Stomach smooth muscle (tissue), 2 donors: ENCODE results near the gene CYYR1.

ENCODE experiments used
- H3K27ac ChIP-seq: one replicate; pipeline ENCODE4 v1.7.0; 2013; ENCODE audit warnings: mild to moderate bottlenecking, low read length, inconsistent platforms
- H3K27me3 ChIP-seq, 2 donors: one replicate each; pipeline ENCODE4 v1.7.0; 2013; ENCODE audit warnings: low read length in 2 of 2; ENCODE audit not compliant: insufficient read depth in 2 of 2, control insufficient read depth in 1 of 2
- H3K36me3 ChIP-seq, 2 donors: one replicate each; pipeline ENCODE4 v1.7.0; 2013; ENCODE audit warnings: low read length in 2 of 2; ENCODE audit not compliant: control insufficient read depth in 2 of 2, insufficient read depth in 2 of 2
- H3K4me1 ChIP-seq: one replicate; pipeline ENCODE4 v1.7.0; 2013; ENCODE audit warnings: low read length; ENCODE audit not compliant: control insufficient read depth, insufficient read depth
- H3K4me3 ChIP-seq, 2 donors: one replicate each; pipeline ENCODE4 v1.7.0; 2013; ENCODE audit warnings: low read length in 2 of 2
- H3K9ac ChIP-seq, 2 donors: one replicate each; pipeline ENCODE4 v1.7.0; 2013; ENCODE audit warnings: low read length in 2 of 2, mild to moderate bottlenecking in 1 of 2
- H3K9me3 ChIP-seq, 2 donors: one replicate each; pipeline ENCODE4 v1.7.0; 2013; ENCODE audit warnings: low read length in 2 of 2; ENCODE audit not compliant: control insufficient read depth in 2 of 2
- donor health status: healthy.
- donor health status: Pancreatic carcinoma.

CYYR1 gene

GRCh38 chr21:26583769-26584168 lies 10.7 kb upstream of the CYYR1 start:
- no peak overlapping the region for H3K27ac ChIP-seq

GRCh38 chr21:26581818-26582217 lies 8.7 kb upstream of the CYYR1 start:
- Histone ChIP-seq H3K36me3 (no peaks in the 10 kb centered on the region), H3K27ac (no peak overlapping the region), H3K9me3 (no peaks in the 10 kb centered on the region), H3K27me3 (no peaks in the 10 kb centered on the region), H3K4me1 (no peaks in the 10 kb centered on the region), H3K9ac (no peak overlapping the region), H3K4me3 (no peak overlapping the region)

More at GRCh38 chr21:26583769-26584168, 10.7 kb upstream of the CYYR1 start:
- Histone ChIP-seq H3K4me1 (no peaks in the 10 kb centered on the region), H3K9me3 (no peaks in the 10 kb centered on the region), H3K27me3 (no peaks in the 10 kb centered on the region), H3K4me3 (no peak overlapping the region), H3K36me3 (no peaks in the 10 kb centered on the region), H3K9ac (no peak overlapping the region)

DNA sequence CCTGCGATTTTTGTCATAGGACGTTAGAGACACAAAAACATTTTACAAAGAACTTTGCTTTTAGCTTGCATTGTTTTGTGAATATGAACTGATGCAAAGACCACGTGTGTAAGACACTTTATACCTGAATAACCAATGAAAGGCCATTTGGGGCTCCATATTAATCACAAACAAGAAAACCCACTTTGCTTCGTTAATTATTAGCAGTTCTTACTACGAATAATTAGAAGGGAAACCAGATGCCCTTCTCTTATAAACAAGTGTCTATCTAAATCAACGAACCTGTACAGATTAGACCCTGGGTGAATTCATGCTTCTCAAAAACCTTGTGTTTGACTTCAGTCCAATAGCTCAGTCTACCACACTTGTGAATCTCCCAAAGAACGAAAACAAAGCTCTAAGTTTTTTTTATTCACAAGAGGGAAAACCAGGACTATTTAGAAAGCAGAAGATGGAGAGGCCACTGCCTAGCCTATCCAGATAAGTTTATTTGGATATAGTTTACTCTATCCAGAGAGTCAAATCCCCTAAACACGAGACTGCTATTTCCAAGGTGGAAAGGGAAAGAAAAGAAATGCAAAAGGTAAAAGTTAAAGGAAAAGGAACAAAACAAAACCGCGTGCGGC lies 897 bp downstream of the CYYR1 start:
- no peaks in the 10 kb centered on the region for H3K4me1 ChIP-seq
- no peak overlapping the region for H3K9ac ChIP-seq
- peaks cover 0 to 2% of the 10 kb centered on the region in 2 donors for H3K9me3 ChIP-seq
- peak overlapping the region in 1 of 2 donors; percentile 70 for H3K4me3 ChIP-seq
- H3K27me3 ChIP-seq: peaks cover 0 to 7% of the 10 kb centered on the region in 2 donors
- H3K27ac ChIP-seq: no peak overlapping the region
- no peaks in the 10 kb centered on the region for H3K36me3 ChIP-seq

DNA sequence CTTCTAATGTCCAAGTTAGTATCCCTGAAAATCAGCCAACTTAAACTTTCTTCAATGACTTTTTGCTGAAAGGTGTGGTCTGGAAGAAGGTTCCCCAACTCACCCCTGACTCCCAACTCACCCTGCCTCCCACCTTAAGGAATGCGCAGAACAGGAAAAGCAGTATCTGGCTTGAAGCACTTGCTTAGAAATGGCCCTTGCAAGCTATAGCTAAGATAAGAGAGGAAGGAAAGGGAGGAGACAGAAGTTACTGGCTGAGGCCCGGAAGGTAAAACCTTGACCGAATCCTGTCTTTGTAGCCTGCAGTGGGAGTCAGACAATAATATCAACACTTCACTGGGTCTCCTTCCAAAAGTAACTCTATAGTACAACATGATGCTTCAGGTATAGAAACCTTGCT lies 2.9 kb downstream of the CYYR1 start:
- Histone ChIP-seq H3K4me3 (no peak overlapping the region), H3K27ac (no peak overlapping the region)

GRCh38 chr21:26565546-26565945 lies 7.5 kb downstream of the CYYR1 start:
- Histone ChIP-seq H3K9ac (no peak overlapping the region), H3K27me3 (no peaks in the 10 kb centered on the region), H3K36me3 (no peaks in the 10 kb centered on the region), H3K9me3 (no peaks in the 10 kb centered on the region), H3K4me1 (no peaks in the 10 kb centered on the region), H3K4me3 (no peak overlapping the region), H3K27ac (no peak overlapping the region)

More for the DNA sequence above, 2.9 kb downstream of the CYYR1 start:
- no peaks in the 10 kb centered on the region for H3K36me3 ChIP-seq
- peaks cover 0 to 7% of the 10 kb centered on the region in 2 donors for H3K27me3 ChIP-seq
- H3K9me3 ChIP-seq: peaks cover 0 to 2% of the 10 kb centered on the region in 2 donors
- H3K9ac ChIP-seq: no peak overlapping the region
- H3K4me1 ChIP-seq: no peaks in the 10 kb centered on the region

DNA sequence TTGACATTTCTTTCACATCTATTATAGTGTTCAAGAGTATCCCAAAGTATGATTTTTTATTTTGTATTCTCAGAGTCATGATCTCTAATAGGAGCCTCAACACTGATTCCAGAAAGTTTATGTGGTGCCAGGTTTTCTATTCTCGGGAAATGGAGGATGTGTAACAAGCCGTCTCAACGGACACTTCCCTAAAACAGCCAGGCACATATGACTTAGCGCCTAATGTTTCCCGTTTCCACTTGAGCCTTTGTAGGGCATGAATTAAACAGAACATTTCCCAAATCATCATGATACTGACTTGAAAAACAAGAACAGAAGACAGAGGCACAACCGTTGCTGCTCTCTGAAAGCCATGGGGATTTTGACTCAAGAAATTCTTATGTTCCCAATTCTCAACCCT lies 8.0 kb downstream of the CYYR1 start:
- no peaks in the 10 kb centered on the region for H3K9me3 ChIP-seq
- no peak overlapping the region for H3K27ac ChIP-seq
- H3K9ac ChIP-seq: no peak overlapping the region
- H3K4me3 ChIP-seq: no peak overlapping the region
- no peaks in the 10 kb centered on the region for H3K4me1 ChIP-seq
- no peaks in the 10 kb centered on the region for H3K36me3 ChIP-seq
- H3K27me3 ChIP-seq: no peaks in the 10 kb centered on the region

- Histone ChIP-seq H3K9ac (no peak overlapping the region), H3K4me3 (no peak overlapping the region), H3K9me3 (no peaks in the 10 kb centered on the region), H3K27me3 (no peaks in the 10 kb centered on the region), H3K27ac (no peak overlapping the region), H3K36me3 (no peaks in the 10 kb centered on the region), H3K4me1 (no peaks in the 10 kb centered on the region)
Measured at GRCh38 chr21:26563856-26564503, 9.1 kb downstream of the CYYR1 start.

DNA sequence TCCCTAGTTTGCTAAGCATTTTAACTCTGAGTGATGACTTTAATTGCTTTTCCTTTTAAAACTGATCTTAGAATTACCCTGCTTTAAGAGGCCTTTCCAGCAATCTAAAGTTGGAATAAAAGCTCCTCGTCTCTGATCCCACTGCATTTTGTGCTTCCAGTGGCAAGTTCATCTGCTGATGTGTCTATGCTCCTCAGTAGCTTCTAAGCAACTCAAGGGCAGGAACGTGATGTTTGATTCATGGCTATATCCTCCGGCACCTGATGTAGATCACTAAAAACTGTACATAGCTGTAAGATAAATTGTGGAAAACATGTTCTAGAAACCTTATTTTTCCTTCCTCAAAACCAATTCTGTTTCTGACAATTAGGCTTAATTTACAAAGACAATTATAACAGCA lies 12.5 kb downstream of the CYYR1 start:
- Histone ChIP-seq H3K9me3 (no peaks in the 10 kb centered on the region), H3K4me1 (no peaks in the 10 kb centered on the region), H3K9ac (no peak overlapping the region), H3K27ac (no peak overlapping the region), H3K27me3 (no peaks in the 10 kb centered on the region), H3K36me3 (no peaks in the 10 kb centered on the region), H3K4me3 (no peak overlapping the region)

DNA sequence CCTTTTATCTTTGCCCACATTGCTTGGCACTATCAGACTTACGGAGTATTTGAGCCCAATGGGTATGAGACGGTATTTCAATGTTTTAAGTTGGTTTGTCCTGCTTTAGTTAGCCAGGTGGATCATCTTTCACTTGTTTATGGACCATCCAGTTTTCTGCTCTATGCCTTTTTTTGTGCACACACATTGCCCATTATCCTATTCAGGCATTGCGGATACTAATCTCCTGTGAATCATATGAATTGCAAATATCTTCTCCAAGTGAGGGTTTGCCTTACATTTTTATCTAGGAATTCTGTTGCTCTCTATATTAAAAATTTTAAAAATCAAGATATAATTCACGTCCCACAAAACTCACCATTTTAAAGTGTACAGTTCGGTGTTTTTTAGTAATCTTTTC lies 14.0 kb downstream of the CYYR1 start:
- Histone ChIP-seq H3K9me3 (no peaks in the 10 kb centered on the region), H3K36me3 (no peaks in the 10 kb centered on the region), H3K27me3 (no peaks in the 10 kb centered on the region), H3K9ac (no peak overlapping the region), H3K4me1 (no peaks in the 10 kb centered on the region), H3K27ac (no peak overlapping the region), H3K4me3 (no peak overlapping the region)

- H3K9ac ChIP-seq: no peak overlapping the region
Measured at GRCh38 chr21:26557106-26557505, 16.0 kb downstream of the CYYR1 start.

DNA sequence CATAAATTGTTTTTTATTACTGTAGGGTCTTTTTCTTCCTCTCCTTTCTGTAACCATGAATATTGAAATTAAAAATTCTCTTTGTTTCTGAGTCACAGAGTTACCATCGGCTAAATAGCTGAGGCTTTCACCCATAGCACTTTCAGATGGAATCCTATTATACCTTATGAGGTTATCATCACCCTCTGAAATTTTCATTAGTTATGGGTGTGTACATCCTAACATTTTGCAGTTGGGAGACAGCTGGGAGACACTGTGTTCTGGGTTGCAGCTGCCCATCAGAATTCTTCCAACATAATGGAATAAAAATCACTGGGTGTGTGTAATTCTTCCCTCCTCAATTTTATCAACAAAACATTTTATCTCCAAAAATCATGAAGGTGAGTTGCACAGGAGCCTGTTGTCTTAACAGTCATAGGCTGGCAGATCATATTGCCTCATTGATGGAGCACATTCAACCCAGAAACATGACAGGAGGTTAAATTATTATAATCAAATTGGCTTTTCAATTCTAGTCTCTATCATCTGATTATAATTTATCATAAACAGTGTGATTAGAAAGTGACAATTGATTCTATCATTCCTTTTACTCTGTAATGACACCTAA lies 17.4 kb downstream of the CYYR1 start:
- Histone ChIP-seq H3K9ac (no peak overlapping the region), H3K4me1 (no peaks in the 10 kb centered on the region), H3K27ac (no peak overlapping the region), H3K36me3 (no peaks in the 10 kb centered on the region), H3K27me3 (no peaks in the 10 kb centered on the region), H3K9me3 (no peaks in the 10 kb centered on the region), H3K4me3 (no peak overlapping the region)

More at GRCh38 chr21:26557106-26557505, 16.0 kb downstream of the CYYR1 start:
- Histone ChIP-seq H3K36me3 (no peaks in the 10 kb centered on the region), H3K27me3 (no peaks in the 10 kb centered on the region), H3K9me3 (no peaks in the 10 kb centered on the region), H3K4me1 (no peaks in the 10 kb centered on the region), H3K27ac (no peak overlapping the region), H3K4me3 (no peak overlapping the region)
